ENCODE results near the gene CEP76.

Gene CEP76, protein sequence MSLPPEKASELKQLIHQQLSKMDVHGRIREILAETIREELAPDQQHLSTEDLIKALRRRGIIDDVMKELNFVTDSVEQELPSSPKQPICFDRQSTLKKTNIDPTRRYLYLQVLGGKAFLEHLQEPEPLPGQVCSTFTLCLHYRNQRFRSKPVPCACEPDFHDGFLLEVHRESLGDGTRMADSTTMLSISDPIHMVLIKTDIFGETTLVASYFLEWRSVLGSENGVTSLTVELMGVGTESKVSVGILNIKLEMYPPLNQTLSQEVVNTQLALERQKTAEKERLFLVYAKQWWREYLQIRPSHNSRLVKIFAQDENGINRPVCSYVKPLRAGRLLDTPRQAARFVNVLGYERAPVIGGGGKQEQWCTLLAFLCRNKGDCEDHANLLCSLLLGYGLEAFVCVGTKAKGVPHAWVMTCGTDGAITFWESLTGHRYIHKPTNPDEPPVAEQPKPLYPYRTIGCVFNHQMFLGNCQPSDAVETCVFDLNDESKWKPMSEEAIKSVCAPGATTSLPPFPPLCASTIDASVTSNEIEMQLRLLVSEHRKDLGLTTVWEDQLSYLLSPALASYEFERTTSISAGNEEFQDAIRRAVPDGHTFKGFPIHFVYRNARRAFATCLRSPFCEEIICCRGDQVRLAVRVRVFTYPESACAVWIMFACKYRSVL

GRCh38 chr18:12702221-12703095, at the start of gene CEP76, which contains the start of gene PSMG2:
CEP76 (minus strand) TSS chr18:12702723; CDS start chr18:12702548, 175 bp downstream.
PSMG2 (plus strand) TSS chr18:12703042; CDS start chr18:12703108, 66 bp downstream.
- peak; percentile 67 for DNase-seq (ENCODE audit: low read depth)
- H3K4me3 ChIP-seq (ENCODE audit: low read depth, low read length), result peak within 1 kb of the TSS; percentile 91

- H3K4me3 ChIP-seq (ENCODE audit: low read depth, low read length), result no peak overlapping the region
- no peak for DNase-seq (ENCODE audit: low read depth)
Measured at GRCh38 chr18:12751891-12752290, 49.4 kb upstream of the CEP76 start.

GRCh38 chr18:12751503-12751884, 49.0 kb upstream of the CEP76 start:
- no peak overlapping the region for H3K4me3 ChIP-seq (ENCODE audit: low read depth, low read length)
- DNase-seq (ENCODE audit: low read depth), result no peak

DNA sequence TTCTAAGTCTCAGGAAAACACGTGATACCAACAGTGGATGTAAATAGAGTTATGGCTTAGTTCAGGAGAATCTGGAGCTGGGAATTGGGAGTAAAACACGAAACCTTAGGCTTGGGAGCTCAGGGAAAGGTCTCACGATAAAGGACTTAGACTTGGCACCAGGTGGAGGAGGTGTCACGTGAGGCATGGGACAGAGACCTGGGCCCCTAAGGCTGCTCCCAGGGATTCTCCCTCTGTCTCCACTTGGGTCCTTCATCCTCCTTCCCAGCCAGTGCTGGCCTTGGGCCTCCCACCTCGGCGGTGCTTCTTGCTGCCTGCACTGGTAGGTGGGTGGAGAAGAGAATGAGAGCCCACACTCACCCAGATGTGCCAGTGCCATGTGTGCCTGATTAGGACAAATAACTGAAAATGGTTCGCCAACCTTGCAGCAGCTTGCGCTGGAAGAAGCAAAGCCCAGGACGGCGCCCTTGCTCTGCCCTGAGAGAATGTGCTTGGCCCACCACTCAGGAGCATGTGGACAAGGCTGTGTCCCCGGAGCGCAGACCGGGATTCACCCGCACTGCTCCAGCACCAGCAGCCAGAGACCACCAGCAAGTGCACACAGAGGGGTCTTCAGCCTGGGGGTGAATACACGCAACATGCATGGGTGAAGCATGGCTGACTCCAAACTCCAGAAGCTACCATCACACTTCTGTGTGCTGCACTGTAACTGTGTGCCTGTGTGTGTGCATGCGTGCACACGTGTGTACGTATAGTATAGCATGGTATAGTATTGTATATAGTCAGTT, 48.4 kb upstream of the CEP76 start:
- DNase-seq (ENCODE audit: low read depth), result no peak
- no peak overlapping the region for H3K4me3 ChIP-seq (ENCODE audit: low read depth, low read length)

- DNase-seq (ENCODE audit: low read depth), result no peak
- no peak overlapping the region for H3K4me3 ChIP-seq (ENCODE audit: low read depth, low read length)
Measured at GRCh38 chr18:12750076-12750714, 47.7 kb upstream of the CEP76 start.

DNA sequence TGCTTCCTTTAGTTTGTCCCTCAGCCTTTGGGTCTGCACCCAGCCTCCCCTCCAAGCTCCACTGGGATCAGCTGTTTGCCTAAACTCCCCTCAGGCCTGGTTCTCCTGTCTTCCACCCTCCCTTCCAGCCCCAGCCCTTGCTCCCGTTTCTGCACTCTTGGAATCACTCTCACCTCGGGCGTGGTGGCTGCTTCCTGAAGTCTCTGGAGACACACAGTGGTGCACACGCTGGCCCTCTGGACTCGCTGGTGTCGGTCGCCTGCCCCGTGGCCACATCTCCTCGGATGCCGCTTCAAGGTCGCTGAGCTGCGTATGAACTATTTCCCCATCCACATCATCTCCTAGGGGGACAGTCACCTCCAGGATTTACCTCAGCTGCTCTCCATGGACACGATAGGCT, 46.6 kb upstream of the CEP76 start:
- DNase-seq (ENCODE audit: low read depth), result no peak
- no peak overlapping the region for H3K4me3 ChIP-seq (ENCODE audit: low read depth, low read length)

- DNase-seq (ENCODE audit: low read depth), result no peak
- no peak overlapping the region for H3K4me3 ChIP-seq (ENCODE audit: low read depth, low read length)
Measured at GRCh38 chr18:12748671-12749070, 46.1 kb upstream of the CEP76 start.

DNA sequence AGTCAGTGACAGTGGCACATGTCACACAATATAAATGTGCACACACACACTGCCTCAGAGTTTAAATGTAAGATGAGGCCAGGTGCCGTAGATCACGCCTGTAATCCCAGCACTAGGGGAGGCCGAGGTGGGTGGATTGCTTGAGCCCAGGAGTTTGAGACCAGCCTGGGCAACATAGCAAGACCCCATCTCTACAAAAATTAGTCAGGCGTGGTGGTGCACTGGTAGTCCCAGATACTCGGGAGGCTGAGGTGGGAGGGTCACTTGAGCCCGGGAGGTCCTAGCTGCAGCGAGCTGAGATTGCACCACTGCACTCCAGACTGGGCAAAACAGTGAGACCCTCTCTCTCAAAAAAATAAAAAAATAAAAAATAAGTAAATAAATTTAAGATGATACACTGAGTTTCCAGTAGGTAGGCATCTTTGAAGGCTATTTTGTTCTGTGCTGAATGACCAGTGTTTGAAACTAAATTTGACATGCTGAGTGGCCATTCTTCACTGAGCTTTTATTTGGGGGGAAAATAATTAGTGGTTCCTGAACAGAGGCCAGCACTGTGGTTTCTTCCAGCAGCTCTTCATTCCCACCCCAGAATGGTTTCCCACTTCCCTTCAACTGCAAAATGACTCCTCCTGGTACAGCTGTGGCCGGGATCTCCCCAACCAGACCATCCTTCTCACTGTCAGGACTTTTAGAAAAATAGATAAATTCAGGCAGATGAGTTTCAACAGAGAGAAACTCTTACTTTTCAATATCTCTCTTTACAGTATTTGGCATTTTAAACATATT, 45.2 kb upstream of the CEP76 start:
- DNase-seq (ENCODE audit: low read depth), result no peak
- H3K4me3 ChIP-seq (ENCODE audit: low read depth, low read length), result no peak overlapping the region

GRCh38 chr18:12745095-12745795, 42.7 kb upstream of the CEP76 start:
- H3K4me3 ChIP-seq (ENCODE audit: low read depth, low read length), result no peak overlapping the region
- no peak for DNase-seq (ENCODE audit: low read depth)

DNA sequence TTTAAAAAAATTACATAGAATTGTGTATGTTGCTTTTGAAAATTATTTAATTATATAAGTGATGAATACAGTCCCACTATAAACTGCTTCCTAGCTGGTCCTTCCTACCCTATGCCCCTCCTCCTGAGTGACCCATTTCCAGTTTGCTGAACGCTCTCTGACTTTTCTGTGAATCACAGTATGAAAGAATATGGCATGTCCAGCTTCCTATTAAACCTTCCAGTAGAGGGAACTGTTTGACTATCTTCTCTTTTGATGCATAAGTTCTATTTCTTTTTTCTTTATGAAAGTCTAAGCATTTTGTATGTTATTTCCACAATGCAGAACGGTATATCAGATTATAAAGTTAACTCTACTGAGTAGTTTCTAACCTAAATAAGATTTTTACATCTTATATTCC, 41.6 kb upstream of the CEP76 start:
- H3K4me3 ChIP-seq (ENCODE audit: low read depth, low read length), result no peak overlapping the region
- no peak for DNase-seq (ENCODE audit: low read depth)

GRCh38 chr18:12742453-12742852, 39.9 kb upstream of the CEP76 start:
- DNase-seq (ENCODE audit: low read depth), result no peak
- H3K4me3 ChIP-seq (ENCODE audit: low read depth, low read length), result no peak overlapping the region

DNA sequence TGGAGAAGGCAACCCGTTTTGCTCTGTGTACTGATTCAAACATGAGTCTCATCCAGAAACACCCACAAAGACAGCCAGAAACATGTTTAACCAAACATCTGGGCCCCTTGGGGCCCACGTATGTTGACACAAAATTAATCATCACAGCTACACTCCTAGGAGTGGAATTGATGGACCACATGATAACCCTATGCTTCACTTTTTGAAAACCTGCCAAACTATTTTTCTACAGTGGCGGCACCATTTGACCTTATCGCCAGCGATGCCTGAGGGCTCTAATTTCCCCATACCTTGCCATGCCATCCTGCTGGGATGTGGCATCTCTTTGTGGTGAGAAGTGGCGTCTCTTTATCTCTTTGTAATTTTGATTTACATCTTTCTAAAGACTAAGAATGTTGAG, 38.8 kb upstream of the CEP76 start:
- no peak overlapping the region for H3K4me3 ChIP-seq (ENCODE audit: low read depth, low read length)
- DNase-seq (ENCODE audit: low read depth), result peak; percentile 79

- DNase-seq (ENCODE audit: low read depth), result no peak
- H3K4me3 ChIP-seq (ENCODE audit: low read depth, low read length), result no peak overlapping the region
Measured at GRCh38 chr18:12737243-12737902, 34.9 kb upstream of the CEP76 start.

DNA sequence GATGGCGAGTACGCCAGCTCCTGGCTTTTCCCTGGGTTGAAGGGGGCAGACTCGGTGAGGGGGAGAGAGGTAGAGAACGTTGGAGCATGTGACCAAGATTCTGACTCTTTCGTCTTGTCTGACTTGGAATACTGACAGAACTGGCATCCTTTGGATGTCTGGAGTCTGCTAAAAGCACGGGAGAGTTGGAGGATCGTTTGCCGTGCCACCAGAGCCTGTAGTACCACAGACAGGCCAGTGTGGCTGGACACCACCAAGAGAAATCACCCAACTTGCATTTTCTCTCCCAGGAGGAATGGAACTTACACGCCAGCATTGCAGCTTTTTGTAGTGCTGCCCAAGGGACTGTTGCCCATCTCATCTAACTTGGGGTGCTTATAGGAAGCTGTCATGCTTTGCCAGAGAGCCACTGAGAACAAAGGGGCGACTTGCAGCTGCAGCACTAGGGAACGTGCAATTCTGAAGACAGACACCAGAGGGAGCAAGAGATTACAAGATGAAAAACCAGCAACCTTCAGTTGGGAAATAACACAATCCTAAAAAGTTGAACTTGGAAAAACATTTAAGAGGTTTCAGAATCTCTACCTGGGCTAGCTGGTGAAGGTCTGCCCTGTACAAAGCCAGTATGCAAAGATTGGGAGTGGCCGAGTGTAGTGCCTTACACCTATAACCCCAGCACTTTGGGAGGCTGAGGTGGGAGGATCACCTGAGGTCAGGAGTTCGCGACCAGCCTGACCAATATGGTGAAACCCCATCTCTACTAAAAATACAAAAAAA, 24.4 kb upstream of the CEP76 start:
- peak; percentile 19 for DNase-seq (ENCODE audit: low read depth)
- H3K4me3 ChIP-seq (ENCODE audit: low read depth, low read length), result no peak overlapping the region

- no peak overlapping the region for H3K4me3 ChIP-seq (ENCODE audit: low read depth, low read length)
- no peak for DNase-seq (ENCODE audit: low read depth)
Measured at GRCh38 chr18:12726331-12726730, 23.8 kb upstream of the CEP76 start.

GRCh38 chr18:12722731-12723130, 20.2 kb upstream of the CEP76 start:
- H3K4me3 ChIP-seq (ENCODE audit: low read depth, low read length), result no peak overlapping the region
- DNase-seq (ENCODE audit: low read depth), result no peak
